GM19452 (cell line): ENCODE data around the gene KLK14.

Source experiments
- ATAC-seq: cut with Tn5 transposase; IDR thresholded peaks from one replicate; pipeline ENCODE4 v1.9.1; 2021; ENCODE audit not compliant: unreplicated experiment

Gene KLK14

GRCh38 chr19:51086153-51086850, 3.6 kb upstream of the KLK14 start:
- no peak for ATAC-seq

- no peak for ATAC-seq
Measured at GRCh38 chr19:51084505-51084904, 1.8 kb upstream of the KLK14 start.

GRCh38 chr19:51083783-51084182, 1.1 kb upstream of the KLK14 start:
- ATAC-seq, result no peak

GRCh38 chr19:51083181-51083580, 494 bp upstream of the KLK14 start:
- ATAC-seq, result no peak

GRCh38 chr19:51081476-51081875, 1.2 kb downstream of the KLK14 start:
- ATAC-seq, result no peak

- no peak for ATAC-seq
Measured at GRCh38 chr19:51079481-51080110, 3.1 kb downstream of the KLK14 start.

- no peak for ATAC-seq
Measured at GRCh38 chr19:51078731-51079130, 4.0 kb downstream of the KLK14 start.

- ATAC-seq, result no peak
Measured at GRCh38 chr19:51078104-51078503, 4.6 kb downstream of the KLK14 start.

GRCh38 chr19:51076631-51077213, 6.0 kb downstream of the KLK14 start:
- ATAC-seq, result no peak

- ATAC-seq, result no peak
Measured at GRCh38 chr19:51075998-51076397, 6.7 kb downstream of the KLK14 start.

GRCh38 chr19:51071095-51071405, 11.6 kb downstream of the KLK14 start:
- ATAC-seq, result no peak

- no peak for ATAC-seq
Measured at GRCh38 chr19:51070334-51071094, 12.2 kb downstream of the KLK14 start.

GRCh38 chr19:51066393-51067186, 16.1 kb downstream of the KLK14 start:
- no peak for ATAC-seq

- no peak for ATAC-seq
Measured at GRCh38 chr19:51065221-51065960, 17.3 kb downstream of the KLK14 start.

- ATAC-seq, result no peak
Measured at GRCh38 chr19:51064534-51065220, 18.0 kb downstream of the KLK14 start, which contains the start of gene KLK13. KLK13 (minus strand) TSS chr19:51065092; CDS start chr19:51065067, 25 bp downstream.

GRCh38 chr19:51063664-51064063, 19.0 kb downstream of the KLK14 start:
- ATAC-seq, result no peak

GRCh38 chr19:51060973-51061372, 21.7 kb downstream of the KLK14 start:
- no peak for ATAC-seq

GRCh38 chr19:51060336-51060735, 22.4 kb downstream of the KLK14 start:
- ATAC-seq, result no peak

- no peak for ATAC-seq
Measured at GRCh38 chr19:51059715-51060114, 23.0 kb downstream of the KLK14 start.

GRCh38 chr19:51055866-51056265, 26.8 kb downstream of the KLK14 start:
- ATAC-seq, result no peak
